Gastrocnemius medialis (tissue), 4 donors: ENCODE data around the gene APP.

Experiments used
- POLR2A ChIP-seq, 2 donors: fragments of 450-650 bp; IDR thresholded peaks; one replicate each; pipeline ENCODE4 v1.6.1; 2017; ENCODE audit warnings: antibody characterized with exemption in 2 of 2, mild to moderate bottlenecking in 2 of 2, moderate library complexity in 2 of 2
- TF ChIP-seq, protein P1 (sequence below), 5 experiments: fragments of 450-650 bp in 3 of 5; fragments of 200-600 bp in 2 of 5; sonication (generic) in 2 of 5; IDR thresholded peaks in 4 of 5; conservative IDR thresholded peaks in 1 of 5; 1 replicate in 4 of 5; 2 replicates in 1 of 5; pipeline ENCODE4 v1.5.1; 2016 to 2019; ENCODE audit warnings: antibody characterized with exemption in 5 of 5, mild to moderate bottlenecking in 3 of 5, moderate library complexity in 3 of 5

DNA sequence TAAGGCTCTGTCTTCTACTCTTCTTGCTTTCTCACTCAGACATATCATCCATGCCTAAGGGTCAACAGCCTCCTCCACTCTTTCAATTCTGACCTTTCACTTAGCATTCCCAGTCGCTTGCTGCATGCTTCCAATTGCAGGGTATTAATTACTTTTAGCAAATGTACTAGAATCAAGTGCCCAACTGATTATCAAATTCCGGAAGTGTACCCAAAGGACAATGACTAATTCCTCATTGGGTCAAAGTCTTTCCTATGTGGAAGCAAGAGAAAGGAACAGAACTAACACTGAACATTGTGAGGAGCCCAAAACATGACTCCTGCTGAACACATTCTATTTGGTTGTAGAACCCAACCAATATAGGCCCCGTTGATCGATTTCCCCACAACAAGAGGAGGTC lies 101.8 kb downstream of the APP start:
- TF ChIP-seq, protein P1, sequence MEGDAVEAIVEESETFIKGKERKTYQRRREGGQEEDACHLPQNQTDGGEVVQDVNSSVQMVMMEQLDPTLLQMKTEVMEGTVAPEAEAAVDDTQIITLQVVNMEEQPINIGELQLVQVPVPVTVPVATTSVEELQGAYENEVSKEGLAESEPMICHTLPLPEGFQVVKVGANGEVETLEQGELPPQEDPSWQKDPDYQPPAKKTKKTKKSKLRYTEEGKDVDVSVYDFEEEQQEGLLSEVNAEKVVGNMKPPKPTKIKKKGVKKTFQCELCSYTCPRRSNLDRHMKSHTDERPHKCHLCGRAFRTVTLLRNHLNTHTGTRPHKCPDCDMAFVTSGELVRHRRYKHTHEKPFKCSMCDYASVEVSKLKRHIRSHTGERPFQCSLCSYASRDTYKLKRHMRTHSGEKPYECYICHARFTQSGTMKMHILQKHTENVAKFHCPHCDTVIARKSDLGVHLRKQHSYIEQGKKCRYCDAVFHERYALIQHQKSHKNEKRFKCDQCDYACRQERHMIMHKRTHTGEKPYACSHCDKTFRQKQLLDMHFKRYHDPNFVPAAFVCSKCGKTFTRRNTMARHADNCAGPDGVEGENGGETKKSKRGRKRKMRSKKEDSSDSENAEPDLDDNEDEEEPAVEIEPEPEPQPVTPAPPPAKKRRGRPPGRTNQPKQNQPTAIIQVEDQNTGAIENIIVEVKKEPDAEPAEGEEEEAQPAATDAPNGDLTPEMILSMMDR (IDR thresholded peaks at IDR 0.05 in 4 of 5, conservative IDR thresholded peaks at IDR 0.05 in 1 of 5) = no peak
- TF ChIP-seq POLR2A (IDR thresholded peaks at IDR 0.05) = no peak
